Right lobe of liver (tissue), 4 donors: Measurements from ENCODE around the gene DTNB.

ENCODE experiments used
- CTCF ChIP-seq, 4 donors: fragments of 200-600 bp in 3 of 4; fragments of 450-650 bp in 1 of 4; IDR thresholded peaks; one replicate each; pipeline versions ENCODE4 v1.5.1 to v1.8.0; 2016 to 2022; ENCODE audit warnings: antibody characterized with exemption in 4 of 4, mild to moderate bottlenecking in 2 of 4
- POLR2A ChIP-seq: fragments of 450-650 bp; IDR thresholded peaks from one replicate; pipeline ENCODE4 v1.6.1; 2017; ENCODE audit warnings: antibody characterized with exemption, mild to moderate bottlenecking
- donor health status: DM: no; HTN: no; CAD: no.
- donor health status: DM: no; HTN: no; CAD: no.
- donor health status: DM: no; HTN: yes; CAD: no.

DNA sequence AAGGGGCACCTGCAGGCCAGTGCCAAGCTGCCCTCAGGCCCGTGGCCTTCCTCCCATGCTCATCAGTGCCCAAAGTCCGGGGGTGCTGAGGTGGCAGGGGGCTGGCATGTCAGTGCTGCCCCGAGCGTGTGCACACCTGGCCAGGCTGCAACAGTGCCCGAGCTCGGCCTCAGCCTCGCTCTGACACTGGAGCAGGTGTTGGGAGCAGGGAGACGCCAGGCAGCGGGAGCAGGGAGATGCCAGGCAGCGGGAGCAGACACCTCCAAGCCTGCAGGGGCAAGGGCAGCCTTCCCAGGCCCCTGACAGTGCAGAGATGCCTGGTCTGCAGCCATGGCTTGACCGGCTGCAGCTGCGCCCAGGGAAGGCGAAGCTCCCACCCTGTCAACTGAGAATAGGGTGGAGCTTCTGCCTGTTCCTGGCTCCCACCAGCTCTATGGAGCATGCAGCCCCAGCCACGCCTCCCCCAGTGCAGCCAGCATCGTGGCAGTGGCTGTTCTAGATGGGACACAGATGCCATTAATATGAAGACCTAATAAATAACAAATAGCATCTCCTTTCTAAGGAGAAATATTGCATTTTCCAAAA is 82.4 kb downstream of the DTNB start:
- no peak for TF ChIP-seq CTCF (IDR thresholded peaks at IDR 0.05)
- no peak for TF ChIP-seq POLR2A
